GM12801 (cell line): ENCODE results near the gene NPAS2.

Experiments
- TF ChIP-seq, protein P1 (sequence below): IDR thresholded peaks from one replicate; pipeline ENCODE4 v1.5.1; 2011; ENCODE audit warnings: control low read depth; ENCODE audit not compliant: insufficient read length; ENCODE audit errors: extremely low read depth

The NPAS2 gene

DNA sequence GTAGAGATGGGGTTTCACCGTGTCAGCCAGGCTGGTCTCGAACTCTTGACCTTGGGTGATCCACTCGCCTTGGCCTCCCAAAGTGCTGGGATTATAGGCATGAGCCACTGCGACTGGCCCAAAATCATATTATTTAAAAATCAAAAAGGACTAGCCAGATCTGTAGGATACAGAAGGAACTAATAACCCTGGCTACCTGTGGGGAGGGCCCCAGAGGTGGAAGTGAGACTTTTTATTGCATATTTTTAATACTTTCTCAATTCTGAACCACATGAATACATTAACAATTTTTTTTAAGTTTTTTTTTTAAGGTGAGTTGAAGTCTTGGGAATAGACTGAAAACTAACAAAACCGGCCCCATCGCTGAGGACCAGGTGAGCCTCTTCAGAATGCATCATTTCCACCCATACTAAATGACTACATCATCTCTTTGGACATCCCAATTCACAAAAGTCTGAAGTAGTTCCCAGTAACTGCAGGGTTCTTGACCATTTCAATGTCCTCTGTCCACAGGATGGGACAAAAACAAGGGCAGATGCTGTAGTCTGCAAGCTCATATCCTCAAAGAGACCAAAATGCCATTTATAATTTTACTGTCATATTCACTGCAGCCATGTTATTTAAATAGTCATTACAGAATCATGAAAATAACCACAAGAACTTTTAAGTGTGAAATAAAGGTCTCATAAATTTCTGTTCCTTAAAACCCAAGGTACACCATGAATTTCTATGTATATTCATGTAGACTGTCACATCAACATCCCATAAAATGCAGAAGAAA lies 203.6 kb downstream of the NPAS2 start:
- TF ChIP-seq, protein P1, sequence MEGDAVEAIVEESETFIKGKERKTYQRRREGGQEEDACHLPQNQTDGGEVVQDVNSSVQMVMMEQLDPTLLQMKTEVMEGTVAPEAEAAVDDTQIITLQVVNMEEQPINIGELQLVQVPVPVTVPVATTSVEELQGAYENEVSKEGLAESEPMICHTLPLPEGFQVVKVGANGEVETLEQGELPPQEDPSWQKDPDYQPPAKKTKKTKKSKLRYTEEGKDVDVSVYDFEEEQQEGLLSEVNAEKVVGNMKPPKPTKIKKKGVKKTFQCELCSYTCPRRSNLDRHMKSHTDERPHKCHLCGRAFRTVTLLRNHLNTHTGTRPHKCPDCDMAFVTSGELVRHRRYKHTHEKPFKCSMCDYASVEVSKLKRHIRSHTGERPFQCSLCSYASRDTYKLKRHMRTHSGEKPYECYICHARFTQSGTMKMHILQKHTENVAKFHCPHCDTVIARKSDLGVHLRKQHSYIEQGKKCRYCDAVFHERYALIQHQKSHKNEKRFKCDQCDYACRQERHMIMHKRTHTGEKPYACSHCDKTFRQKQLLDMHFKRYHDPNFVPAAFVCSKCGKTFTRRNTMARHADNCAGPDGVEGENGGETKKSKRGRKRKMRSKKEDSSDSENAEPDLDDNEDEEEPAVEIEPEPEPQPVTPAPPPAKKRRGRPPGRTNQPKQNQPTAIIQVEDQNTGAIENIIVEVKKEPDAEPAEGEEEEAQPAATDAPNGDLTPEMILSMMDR = no peak

DNA sequence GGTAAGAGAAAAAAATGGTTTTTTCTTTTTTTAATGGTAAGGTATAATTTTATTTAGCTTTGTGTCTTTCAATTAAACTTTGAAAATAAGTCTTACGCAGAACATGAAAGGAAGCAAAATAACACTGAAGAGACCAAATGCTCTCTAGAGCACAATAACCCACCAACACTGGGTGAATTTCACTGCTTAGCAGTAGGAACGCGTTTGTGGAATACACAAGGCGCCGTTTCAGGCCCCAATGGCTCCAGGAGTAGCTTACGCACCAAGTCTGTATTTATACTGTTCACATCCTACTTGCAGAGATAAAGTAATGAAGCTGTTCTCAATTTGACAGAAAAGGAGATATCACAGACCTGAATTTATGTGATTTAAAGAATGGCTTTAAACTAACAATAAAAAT lies 205.6 kb downstream of the NPAS2 start:
- TF ChIP-seq, protein P1 = no peak

- TF ChIP-seq, protein P1 = no peak
Observed at GRCh38 chr2:101026253-101026701, 206.3 kb downstream of the NPAS2 start.

DNA sequence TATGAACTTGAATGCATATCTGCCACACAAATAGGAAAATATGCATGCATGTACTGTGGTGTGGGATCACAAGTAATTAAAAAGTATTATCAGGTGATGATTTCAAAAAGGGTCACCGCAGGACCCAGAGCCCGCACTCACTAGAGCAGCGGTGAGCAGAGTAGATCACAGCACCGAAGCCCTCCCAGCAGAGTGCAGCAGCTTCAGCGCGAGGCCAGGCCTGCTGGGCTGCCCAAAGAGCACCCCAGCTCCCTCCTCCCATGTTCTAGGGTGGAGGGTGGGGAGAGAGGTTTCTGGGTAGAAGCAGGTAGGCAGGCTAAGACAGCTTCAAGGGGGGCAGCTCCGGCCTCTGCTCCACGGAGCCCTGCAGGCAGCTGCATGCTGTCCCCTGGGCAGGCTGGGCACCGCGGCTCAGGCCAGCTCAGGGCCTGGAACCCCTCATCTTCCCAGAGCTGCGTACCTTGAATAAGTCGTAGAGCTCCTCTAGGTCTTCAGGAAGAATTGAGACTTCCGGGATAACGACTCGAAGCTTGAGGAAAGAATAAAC lies 207.1 kb downstream of the NPAS2 start:
- TF ChIP-seq, protein P1 = no peak

GRCh38 chr2:101027852-101028251 lies 207.9 kb downstream of the NPAS2 start:
- TF ChIP-seq, protein P1 = no peak

DNA sequence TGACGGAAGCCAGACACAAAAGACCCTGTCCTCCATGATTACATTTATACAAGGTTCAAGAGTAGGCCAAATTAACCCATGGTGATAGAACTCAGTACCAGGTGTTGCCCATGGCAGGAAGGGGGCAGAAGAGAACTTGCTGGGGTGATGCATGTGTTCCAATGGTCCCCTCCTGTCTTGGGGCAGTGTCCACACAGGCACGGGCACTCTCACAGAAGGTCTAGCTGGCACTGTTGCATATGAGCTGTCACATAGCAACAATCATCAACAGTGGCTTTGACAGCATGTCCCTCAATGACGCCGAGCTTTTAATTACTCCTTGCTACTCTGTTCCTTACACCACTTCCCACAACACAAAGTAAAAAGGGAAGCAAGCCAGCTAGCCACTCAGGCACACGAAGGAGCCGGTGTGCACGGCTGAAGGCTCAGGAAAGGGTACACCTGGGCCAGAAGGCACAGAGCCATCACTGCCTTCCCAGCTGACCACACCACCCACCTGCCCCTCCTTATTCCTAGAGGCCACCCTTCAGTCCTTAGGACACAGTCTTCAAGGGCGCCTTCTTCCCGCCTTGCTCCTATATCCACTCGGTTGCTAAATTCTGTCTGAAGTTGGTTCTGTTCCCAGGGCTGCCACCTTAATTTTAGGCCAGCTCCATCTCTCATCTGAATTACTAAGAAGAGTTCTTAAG lies 211.1 kb downstream of the NPAS2 start:
- TF ChIP-seq, protein P1 = no peak

GRCh38 chr2:101032084-101032776 lies 212.3 kb downstream of the NPAS2 start:
- TF ChIP-seq, protein P1 = no peak
